Karpas-422 (cell line): ENCODE measurements around the gene ENTR1. TPM values are rescaled to one million over a fixed set of nuclear protein-coding genes. Genes with fewer than 3 reads are reported as not detected.

Experiments used
- DNase-seq: peaks from one replicate; pipeline ENCODE4 v3.0.0-alpha.2; 2015
- H2AFZ ChIP-seq: fragments of 200-600 bp; sonication (generic); 2 replicates; pipeline ENCODE4 v1.6.1; 2014; ENCODE audit warnings: antibody characterized with exemption, low read length, mixed read lengths
- H3K27ac ChIP-seq: fragments of 200-600 bp; sonication (generic); 2 replicates; pipeline ENCODE4 v1.5.1; 2014; ENCODE audit warnings: mild to moderate bottlenecking, low read length, moderate library complexity
- H3K27me3 ChIP-seq: fragments of 200-600 bp; sonication (generic); 2 replicates; pipeline ENCODE4 v1.6.1; 2014; ENCODE audit warnings: low read length, mixed read lengths
- H3K36me3 ChIP-seq: fragments of 200-600 bp; sonication (generic); 2 replicates; pipeline ENCODE4 v1.6.1; 2014; ENCODE audit warnings: low read length, mixed read lengths; ENCODE audit not compliant: insufficient read depth
- H3K4me1 ChIP-seq: fragments of 200-600 bp; sonication (generic); 2 replicates; pipeline ENCODE4 v1.6.1; 2014; ENCODE audit warnings: mild to moderate bottlenecking, low read length, mixed read lengths
- H3K4me2 ChIP-seq: fragments of 200-600 bp; sonication (generic); 2 replicates; pipeline ENCODE4 v1.6.1; 2014; ENCODE audit warnings: low read length, low read depth, mild to moderate bottlenecking; ENCODE audit not compliant: poor library complexity, severe bottlenecking
- H3K4me3 ChIP-seq: fragments of 200-600 bp; sonication (generic); 2 replicates; pipeline ENCODE4 v1.5.1; 2014; ENCODE audit warnings: mild to moderate bottlenecking, antibody characterized with exemption, low read length, mixed read lengths
- H3K79me2 ChIP-seq: fragments of 200-600 bp; sonication (generic); 2 replicates; pipeline ENCODE4 v1.6.1; 2014; ENCODE audit warnings: mild to moderate bottlenecking, low read length, mixed read lengths
- H3K9ac ChIP-seq: fragments of 200-600 bp; sonication (generic); 2 replicates; pipeline ENCODE4 v1.6.0; 2014; ENCODE audit warnings: low read length
- H3K9me2 ChIP-seq: fragments of 200-600 bp; sonication (generic), shearing (Covaris generic); replicated peaks from 2 replicates; pipeline ENCODE4 v1.6.0; 2014; ENCODE audit warnings: mild to moderate bottlenecking, low read length, moderate library complexity; ENCODE audit not compliant: insufficient read depth
- H3K9me3 ChIP-seq: fragments of 300-700, 200-600 bp; sonication (generic); 2 replicates; pipeline ENCODE4 v1.6.1; 2014; ENCODE audit warnings: low read length, mixed read lengths
- H4K20me1 ChIP-seq: fragments of 200-600 bp; sonication (generic); 2 replicates; pipeline ENCODE4 v1.6.1; 2014; ENCODE audit warnings: mild to moderate bottlenecking, antibody characterized with exemption, low read length, low read depth; ENCODE audit not compliant: insufficient read depth
- total RNA-seq: library from RNA; depleted of rRNA; stranded (reverse); fragments of >200 nt; shearing (Covaris generic); gene quantifications from 2 replicates; pipeline ENCODE4 v1.2.3, GENCODE V29; 2014; ENCODE audit warnings: low replicate concordance

The ENTR1 gene
- total RNA-seq, 1 experiment from 2014 or later = 65.5 TPM

GRCh38 chr9:136418182-136419091, 8.0 kb upstream of the ENTR1 start:
- H4K20me1 ChIP-seq = no peaks in the 10 kb centered on the region
- H3K9ac ChIP-seq = no peak overlapping the region
- peaks cover 11% of the 10 kb centered on the region; the same call in 1 of the 2 replicates for H3K36me3 ChIP-seq
- no peaks in the 10 kb centered on the region for H3K4me1 ChIP-seq
- peaks cover 6% of the 10 kb centered on the region; the same call in 1 of the 2 replicates for H3K79me2 ChIP-seq
- no peaks in the 10 kb centered on the region for H3K9me3 ChIP-seq
- H3K4me2 ChIP-seq = no peak overlapping the region
- no peak overlapping the region for H3K4me3 ChIP-seq
- H3K27me3 ChIP-seq = no peaks in the 10 kb centered on the region
- DNase-seq = no peak
- no peak overlapping the region for H3K27ac ChIP-seq
- no peak overlapping the region for H2AFZ ChIP-seq
- H3K9me2 ChIP-seq = no peaks in the 10 kb centered on the region

- DNase-seq = no peak
- H4K20me1 ChIP-seq = peaks cover 5% of the 10 kb centered on the region; the same call in 1 of the 2 replicates
- H2AFZ ChIP-seq = no peak overlapping the region
- peaks cover 22% of the 10 kb centered on the region; the same call in 1 of the 2 replicates for H3K36me3 ChIP-seq
- H3K4me1 ChIP-seq = peaks cover 4% of the 10 kb centered on the region
- no peaks in the 10 kb centered on the region for H3K27me3 ChIP-seq
- H3K9ac ChIP-seq = no peak overlapping the region
- H3K9me3 ChIP-seq = no peaks in the 10 kb centered on the region
- no peaks in the 10 kb centered on the region for H3K9me2 ChIP-seq
- peaks cover 21% of the 10 kb centered on the region for H3K79me2 ChIP-seq
- H3K4me2 ChIP-seq = no peak overlapping the region
- H3K27ac ChIP-seq = no peak overlapping the region
- no peak overlapping the region for H3K4me3 ChIP-seq
Measured at GRCh38 chr9:136416914-136417313, 6.5 kb upstream of the ENTR1 start.

DNA sequence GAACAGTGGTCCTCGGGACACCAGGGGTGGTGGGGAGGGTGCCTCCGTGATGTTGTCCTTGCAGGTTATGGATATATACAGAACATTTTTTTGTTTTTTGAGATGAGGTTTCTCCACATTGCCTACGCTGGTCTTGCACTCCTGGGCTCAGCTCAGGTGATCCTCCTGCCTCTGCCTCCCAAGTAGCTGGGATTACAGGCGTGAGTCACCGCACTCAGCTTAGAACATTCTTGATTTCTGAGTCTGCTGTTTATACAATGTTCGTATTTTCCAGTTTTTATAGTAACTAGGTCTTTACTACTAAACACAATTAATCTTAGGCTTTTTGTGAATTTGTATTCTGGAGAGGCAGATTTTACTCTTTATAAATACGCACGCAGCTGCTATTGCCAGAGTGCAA, 6.0 kb upstream of the ENTR1 start:
- Histone ChIP-seq H3K4me2 (no peak overlapping the region), H3K4me3 (no peak overlapping the region), H3K9me3 (no peaks in the 10 kb centered on the region), H3K36me3 (peaks cover 24% of the 10 kb centered on the region; the same call in 1 of the 2 replicates), H3K27ac (no peak overlapping the region), H2AFZ (no peak overlapping the region), H4K20me1 (peaks cover 9% of the 10 kb centered on the region; the same call in 1 of the 2 replicates), H3K4me1 (peaks cover 9% of the 10 kb centered on the region), H3K9ac (no peak overlapping the region), H3K27me3 (no peaks in the 10 kb centered on the region), H3K9me2 (no peaks in the 10 kb centered on the region), H3K79me2 (peaks cover 26% of the 10 kb centered on the region)
- DNase-seq = no peak

- H4K20me1 ChIP-seq = peaks cover 14% of the 10 kb centered on the region; the same call in 1 of the 2 replicates
- no peaks in the 10 kb centered on the region for H3K9me3 ChIP-seq
- no peak overlapping the region for H3K27ac ChIP-seq
- no peak overlapping the region for H3K9ac ChIP-seq
- no peak overlapping the region for H2AFZ ChIP-seq
- H3K36me3 ChIP-seq = peaks cover 25% of the 10 kb centered on the region; the same call in 1 of the 2 replicates
- no peak overlapping the region for H3K4me3 ChIP-seq
- H3K9me2 ChIP-seq = no peaks in the 10 kb centered on the region
- peaks cover 29% of the 10 kb centered on the region for H3K4me1 ChIP-seq
- H3K79me2 ChIP-seq = peaks cover 54% of the 10 kb centered on the region
- no peak overlapping the region for H3K4me2 ChIP-seq
- no peak for DNase-seq
- H3K27me3 ChIP-seq = no peaks in the 10 kb centered on the region
Measured at GRCh38 chr9:136412962-136413361, 2.5 kb upstream of the ENTR1 start.

DNA sequence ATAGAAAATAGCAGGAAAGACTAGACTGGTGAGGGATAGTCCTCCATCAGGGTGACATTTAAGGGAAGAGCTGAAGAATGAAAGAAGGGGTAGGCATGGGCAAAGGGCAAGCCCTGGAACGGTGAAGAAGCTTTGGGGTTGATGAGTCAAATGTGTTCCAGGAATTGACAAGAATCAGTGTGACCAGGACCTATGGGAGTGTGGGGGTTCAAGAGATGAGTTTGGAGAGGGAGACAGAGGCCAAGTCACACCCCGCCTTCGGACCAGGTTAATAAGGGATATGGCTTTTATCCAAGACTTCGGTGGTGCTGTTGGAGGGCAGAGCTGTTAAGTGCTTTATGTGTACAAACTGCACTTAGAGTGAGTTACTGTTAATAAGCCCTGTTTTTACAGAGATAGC, 964 bp upstream of the ENTR1 start:
- Histone ChIP-seq H3K9me2 (no peaks in the 10 kb centered on the region), H3K9ac (peak overlapping the region; percentile 94), H3K4me2 (peak overlapping the region; percentile 93), H2AFZ (no peak overlapping the region), H4K20me1 (peaks cover 14% of the 10 kb centered on the region; the same call in 1 of the 2 replicates), H3K36me3 (peaks cover 32% of the 10 kb centered on the region; the same call in 1 of the 2 replicates), H3K4me1 (peaks cover 29% of the 10 kb centered on the region), H3K4me3 (peak overlapping the region; percentile 90), H3K27ac (peak overlapping the region; percentile 5; the same call in 1 of the 2 replicates), H3K79me2 (peaks cover 59% of the 10 kb centered on the region), H3K9me3 (no peaks in the 10 kb centered on the region), H3K27me3 (no peaks in the 10 kb centered on the region)
- DNase-seq = no peak

DNA sequence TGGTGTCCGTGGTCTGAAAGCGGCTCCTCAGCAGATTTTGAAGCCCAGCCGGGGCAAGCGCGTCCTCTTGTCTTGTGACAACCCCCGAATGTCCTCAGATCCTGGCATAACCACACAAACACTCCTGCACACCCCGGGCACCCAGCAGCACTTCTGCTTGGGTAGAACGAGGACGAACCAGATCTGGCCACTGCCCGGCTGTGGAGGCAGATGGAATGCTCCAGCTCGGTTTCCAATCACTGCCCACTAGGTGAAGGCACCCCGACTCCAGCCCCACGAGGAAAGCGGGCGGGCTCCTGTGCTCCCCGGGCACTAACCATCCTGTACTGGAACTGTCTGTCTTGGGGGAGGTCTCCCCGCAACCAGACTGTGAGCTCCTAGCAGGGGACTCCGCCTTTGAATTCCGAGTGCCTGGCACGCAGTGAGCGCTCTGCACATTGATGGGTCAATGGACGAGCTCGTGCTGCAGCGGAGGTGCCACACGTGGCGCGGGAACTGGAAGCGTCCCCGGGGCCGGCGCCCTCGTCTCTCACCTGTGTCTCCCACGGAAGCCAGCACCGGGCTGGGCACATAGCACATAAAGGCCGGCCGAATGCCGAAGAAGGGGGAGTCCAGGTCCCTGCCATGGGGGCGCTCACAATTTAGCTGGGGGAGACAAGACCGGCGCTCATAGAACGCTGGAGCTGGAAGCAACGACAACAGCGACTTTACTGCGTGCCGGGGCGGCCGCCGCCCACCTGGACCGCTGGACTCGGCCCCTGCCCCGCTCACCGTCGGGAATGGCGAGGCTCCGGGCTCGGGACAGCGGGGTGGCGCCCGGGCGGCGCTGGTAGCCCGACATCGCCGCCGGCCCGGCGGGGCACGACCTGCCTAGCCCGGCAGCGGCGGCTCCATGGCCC, 608 bp downstream of the ENTR1 start:
- Histone ChIP-seq H4K20me1 (peaks cover 14% of the 10 kb centered on the region; the same call in 1 of the 2 replicates), H3K9me2 (no peaks in the 10 kb centered on the region), H3K79me2 (peaks cover 59% of the 10 kb centered on the region), H3K27ac (peak overlapping the region; percentile 69), H3K36me3 (peaks cover 32% of the 10 kb centered on the region; the same call in 1 of the 2 replicates), H3K4me1 (peaks cover 29% of the 10 kb centered on the region), H3K27me3 (no peaks in the 10 kb centered on the region), H3K4me3 (peak overlapping the region; percentile 80), H2AFZ (no peak overlapping the region), H3K4me2 (peak overlapping the region; percentile 63), H3K9ac (peak overlapping the region; percentile 94), H3K9me3 (no peaks in the 10 kb centered on the region)
- peak; percentile 74 for DNase-seq

DNA sequence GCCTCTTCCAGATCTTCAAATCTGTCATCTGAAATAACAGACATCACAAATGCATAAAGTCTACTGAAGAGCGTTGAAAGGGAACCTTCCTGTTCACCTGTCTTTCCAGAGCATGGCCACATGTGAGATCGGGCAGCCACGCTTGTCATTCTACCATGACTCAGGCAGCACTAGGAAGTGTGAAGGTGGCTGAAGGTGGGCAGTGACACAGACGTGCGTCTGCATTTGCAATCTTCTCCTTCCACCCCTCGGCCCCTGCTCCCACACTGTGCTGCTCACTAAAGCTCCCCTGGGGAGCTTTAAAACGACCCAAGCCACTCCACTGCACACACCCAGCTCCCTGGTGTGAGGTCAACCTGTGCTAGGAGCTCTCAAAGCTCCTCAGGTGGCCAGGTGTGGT, 2.5 kb downstream of the ENTR1 start:
- Histone ChIP-seq H3K36me3 (peaks cover 30% of the 10 kb centered on the region; the same call in 1 of the 2 replicates), H2AFZ (no peak overlapping the region), H3K79me2 (peaks cover 48% of the 10 kb centered on the region), H3K27me3 (no peaks in the 10 kb centered on the region), H3K27ac (0 out of 2 replicates have a peak overlapping the region, but pooled peaks have one; percentile 20), H3K9me3 (no peaks in the 10 kb centered on the region), H4K20me1 (peaks cover 13% of the 10 kb centered on the region; the same call in 1 of the 2 replicates), H3K4me2 (no peak overlapping the region), H3K4me3 (no peak overlapping the region), H3K9ac (no peak overlapping the region), H3K4me1 (peaks cover 29% of the 10 kb centered on the region), H3K9me2 (no peaks in the 10 kb centered on the region)
- DNase-seq = no peak
